Loucy (cell line): ENCODE results near the gene SYNPR.

Experiments used
- EZH2phosphoT487 ChIP-seq: fragments of 200-600 bp; IDR thresholded peaks from 2 replicates; pipeline ENCODE4 v1.6.1; 2018; ENCODE audit warnings: antibody characterized with exemption, mild to moderate bottlenecking, moderate library complexity, borderline replicate concordance
- TF ChIP-seq, protein P1 (sequence below): fragments of 200-600 bp; sonication (generic); conservative IDR thresholded peaks from 2 replicates; pipeline ENCODE4 v1.5.1; 2014; ENCODE audit warnings: mild to moderate bottlenecking, antibody characterized with exemption, low read length

GRCh38 chr3:63308072-63308471 lies 30.0 kb downstream of the SYNPR start:
- TF ChIP-seq, protein P1, sequence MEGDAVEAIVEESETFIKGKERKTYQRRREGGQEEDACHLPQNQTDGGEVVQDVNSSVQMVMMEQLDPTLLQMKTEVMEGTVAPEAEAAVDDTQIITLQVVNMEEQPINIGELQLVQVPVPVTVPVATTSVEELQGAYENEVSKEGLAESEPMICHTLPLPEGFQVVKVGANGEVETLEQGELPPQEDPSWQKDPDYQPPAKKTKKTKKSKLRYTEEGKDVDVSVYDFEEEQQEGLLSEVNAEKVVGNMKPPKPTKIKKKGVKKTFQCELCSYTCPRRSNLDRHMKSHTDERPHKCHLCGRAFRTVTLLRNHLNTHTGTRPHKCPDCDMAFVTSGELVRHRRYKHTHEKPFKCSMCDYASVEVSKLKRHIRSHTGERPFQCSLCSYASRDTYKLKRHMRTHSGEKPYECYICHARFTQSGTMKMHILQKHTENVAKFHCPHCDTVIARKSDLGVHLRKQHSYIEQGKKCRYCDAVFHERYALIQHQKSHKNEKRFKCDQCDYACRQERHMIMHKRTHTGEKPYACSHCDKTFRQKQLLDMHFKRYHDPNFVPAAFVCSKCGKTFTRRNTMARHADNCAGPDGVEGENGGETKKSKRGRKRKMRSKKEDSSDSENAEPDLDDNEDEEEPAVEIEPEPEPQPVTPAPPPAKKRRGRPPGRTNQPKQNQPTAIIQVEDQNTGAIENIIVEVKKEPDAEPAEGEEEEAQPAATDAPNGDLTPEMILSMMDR, result no peak
- TF ChIP-seq EZH2phosphoT487, result no peak
